ENCODE results near the gene IRF2BP1. TPM values are rescaled to one million over a fixed set of nuclear protein-coding genes. Genes with fewer than 3 reads are reported as not detected.

Gene IRF2BP1
- total and polyA plus RNA-seq, 2 of the 13 experiments (the other 11 are each of a cell fraction or from before 2014, with no cell fraction given): 4.3 to 14.3 TPM

DNA sequence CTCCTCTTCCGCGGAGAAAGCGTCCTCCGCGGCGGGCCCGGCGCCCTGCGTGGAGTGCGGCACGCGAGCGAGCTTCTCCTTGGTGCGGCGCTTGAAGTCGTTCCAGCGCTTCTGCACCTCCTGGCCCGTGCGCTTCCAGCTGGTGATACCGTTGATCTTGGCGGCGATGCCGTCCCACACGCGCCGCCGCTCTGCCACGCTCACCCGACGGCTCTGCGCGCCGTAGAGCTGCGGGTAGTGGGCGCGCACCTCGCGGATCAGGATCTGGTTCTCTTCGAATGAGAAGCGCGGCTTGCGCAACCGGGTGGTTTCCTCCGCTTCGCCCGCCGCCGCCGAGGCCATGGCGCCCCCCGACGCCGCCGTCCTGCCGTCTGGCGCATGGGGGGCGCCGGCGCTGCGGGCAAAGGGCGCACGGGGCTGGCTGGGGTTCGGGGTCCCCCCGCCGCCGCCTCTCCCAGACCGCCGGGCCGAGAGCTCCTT, 15.5 kb upstream of the IRF2BP1 start (continued):
- no peak for TF ChIP-seq TCF12 (IDR thresholded peaks at IDR 0.05)
- TF ChIP-seq TCF12 (CRISPR knock-in tag; IDR thresholded peaks at IDR 0.05): no peak
- TF ChIP-seq GATAD2A (CRISPR knock-in tag; IDR thresholded peaks at IDR 0.05): no peak
- no peak for TF ChIP-seq GTF3A (CRISPR knock-in tag; conservative IDR thresholded peaks at IDR 0.05)
- TF ChIP-seq SNAPC2 (CRISPR knock-in tag; IDR thresholded peaks at IDR 0.05): no peak
- no peak for TF ChIP-seq CSRNP1 (CRISPR knock-in tag; IDR thresholded peaks at IDR 0.05)
- no peak for TF ChIP-seq ZSCAN12 (CRISPR knock-in tag; IDR thresholded peaks at IDR 0.05)
- TF ChIP-seq ZC3H13 (CRISPR knock-in tag; IDR thresholded peaks at IDR 0.05): no peak
- TF ChIP-seq ZNF121 (CRISPR knock-in tag; IDR thresholded peaks at IDR 0.05): no peak
- TF ChIP-seq AKNA (CRISPR knock-in tag; IDR thresholded peaks at IDR 0.05; ENCODE audit: borderline replicate concordance): no peak
- 0 out of 2 replicates have a peak, but pooled peaks have one; percentile 30 for TF ChIP-seq PRDM15 (CRISPR knock-in tag; IDR thresholded peaks at IDR 0.05)
- TF ChIP-seq ZMYM4 (CRISPR knock-in tag; IDR thresholded peaks at IDR 0.05): no peak
- TF ChIP-seq ZNF317 (CRISPR knock-in tag; IDR thresholded peaks at IDR 0.05): no peak
- no peak for TF ChIP-seq MIXL1 (CRISPR knock-in tag; IDR thresholded peaks at IDR 0.05)
- peak; percentile 99 for TF ChIP-seq ZNF777 (CRISPR knock-in tag; IDR thresholded peaks at IDR 0.05)
- TF ChIP-seq ZNF276 (CRISPR knock-in tag; IDR thresholded peaks at IDR 0.05; ENCODE audit: low read depth): 0 out of 2 replicates have a peak, but pooled peaks have one; percentile 49
- no peak for TF ChIP-seq ZNF101 (CRISPR knock-in tag; IDR thresholded peaks at IDR 0.05; ENCODE audit: borderline replicate concordance, low read depth)
- no peak for TF ChIP-seq ZZZ3 (CRISPR knock-in tag; IDR thresholded peaks at IDR 0.05; ENCODE audit: borderline replicate concordance)
- no peak for TF ChIP-seq ZNF891 (CRISPR knock-in tag; IDR thresholded peaks at IDR 0.05)

Measured in HepG2 (cell line).